IMR-90 (cell line): ENCODE data around the gene GH2. TPM values are rescaled to one million over a fixed set of nuclear protein-coding genes. Genes with fewer than 3 reads are reported as not detected.

Experiments
- ATAC-seq: fragments of 200-7000 bp; cut with Tn5 transposase; 2 replicates; pipeline ENCODE4 v1.9.1; 2020; ENCODE audit warnings: low read depth, mild to moderate bottlenecking, moderate library complexity
- BruUV-seq: library from RNA; stranded (reverse); fragments of 400-500 nt; replicated peaks from 2 replicates; lab custom pipeline; 2021; lab: Mats Ljungman, UMichigan
- CTCF ChIA-PET: fragments of 300-600 bp; formaldehyde crosslinking; extraction: SDS; loops from one replicate; lab custom pipeline; 2021; ENCODE audit warnings: antibody characterized with exemption; lab: Yijun Ruan, JAX
- POLR2A ChIA-PET: fragments of 300-600 bp; sonication (Branson Sonifier 250); formaldehyde crosslinking; loops from one replicate; lab custom pipeline; 2022; ENCODE audit warnings: antibody characterized with exemption; ENCODE audit not compliant: unreplicated experiment; lab: Charles Lee
- DNase-seq: peaks from one replicate; pipeline ENCODE4 v3.0.0; 2013
- H2AFZ ChIP-seq: replicated peaks from 2 replicates; pipeline ENCODE3; 2013; ENCODE audit warnings: low read length, mild to moderate bottlenecking; ENCODE audit not compliant: poor library complexity
- H2AK5ac ChIP-seq: 2 replicates; pipeline ENCODE4 v1.6.1; 2013; ENCODE audit warnings: low read depth, low read length, inconsistent platforms
- H2AK9ac ChIP-seq: replicated peaks from 2 replicates; pipeline ENCODE3; 2013; ENCODE audit warnings: mild to moderate bottlenecking, low read depth, low read length, moderate library complexity; ENCODE audit not compliant: poor library complexity
- H2BK120ac ChIP-seq: 2 replicates; pipeline ENCODE4 v1.6.1; 2013; ENCODE audit warnings: low read depth, low read length, inconsistent platforms
- H2BK15ac ChIP-seq: 3 replicates; pipeline ENCODE4 v1.6.1; 2013; ENCODE audit warnings: low read depth, low read length, inconsistent platforms
- H2BK20ac ChIP-seq: 2 replicates; pipeline ENCODE4 v1.6.1; 2013; ENCODE audit warnings: low read depth, mild to moderate bottlenecking, inconsistent platforms, low read length, moderate library complexity
- H2BK5ac ChIP-seq: 2 replicates; pipeline ENCODE4 v1.6.1; 2013; ENCODE audit warnings: mild to moderate bottlenecking, low read depth, low read length, inconsistent platforms; ENCODE audit not compliant: poor library complexity, severe bottlenecking
- H3K14ac ChIP-seq: replicated peaks from 2 replicates; pipeline ENCODE4 v1.6.1; 2013; ENCODE audit warnings: low read depth, low read length, inconsistent platforms
- H3K18ac ChIP-seq: 2 replicates; pipeline ENCODE4 v1.6.1; 2013; ENCODE audit warnings: low read depth, low read length, control low read depth
- H3K23ac ChIP-seq: 2 replicates; pipeline ENCODE4 v1.6.1; 2013; ENCODE audit warnings: low read depth, low read length, inconsistent platforms
- H3K27ac ChIP-seq: 2 replicates; pipeline ENCODE4 v1.5.1; 2013; ENCODE audit warnings: mild to moderate bottlenecking, control low read depth, low read length; ENCODE audit not compliant: insufficient read depth
- H3K27me3 ChIP-seq: 2 replicates; pipeline ENCODE4 v1.6.1; 2013; ENCODE audit warnings: low read length; ENCODE audit not compliant: control insufficient read depth, insufficient read depth
- H3K36me3 ChIP-seq: 2 replicates; pipeline ENCODE4 v1.6.1; 2013; ENCODE audit warnings: low read length, mixed read lengths; ENCODE audit not compliant: control insufficient read depth, insufficient read depth
- H3K4ac ChIP-seq: 2 replicates; pipeline ENCODE4 v1.6.1; 2013; ENCODE audit warnings: low read depth, low read length, inconsistent platforms
- H3K4me1 ChIP-seq: 2 replicates; pipeline ENCODE4 v1.6.1; 2013; ENCODE audit warnings: low read length, mixed read lengths; ENCODE audit not compliant: control insufficient read depth, insufficient read depth
- H3K4me2 ChIP-seq: 2 replicates; pipeline ENCODE4 v1.6.1; 2013; ENCODE audit warnings: low read depth, mild to moderate bottlenecking, control low read depth, low read length, moderate library complexity
- H3K4me3 ChIP-seq: 2 replicates; pipeline ENCODE4 v1.5.1; 2013; ENCODE audit warnings: low read depth, mild to moderate bottlenecking, control low read depth, low read length, moderate library complexity; ENCODE audit not compliant: insufficient read depth
- H3K56ac ChIP-seq: 2 replicates; pipeline ENCODE4 v1.6.1; 2013; ENCODE audit warnings: low read length, inconsistent platforms; ENCODE audit not compliant: insufficient read depth; ENCODE audit errors: extremely low read depth
- H3K79me1 ChIP-seq, 2 experiments: 2 replicates each; pipeline ENCODE4 v1.6.1; 2013; ENCODE audit warnings: low read length in 2 of 2, inconsistent platforms in 1 of 2, low read depth in 1 of 2
- H3K9ac ChIP-seq: 2 replicates; pipeline ENCODE4 v1.6.1; 2013; ENCODE audit warnings: low read depth, low read length, control low read depth
- H3K9me1 ChIP-seq: 2 replicates; pipeline ENCODE4 v1.6.1; 2013; ENCODE audit warnings: low read length, inconsistent platforms; ENCODE audit not compliant: insufficient read depth
- H3K9me3 ChIP-seq: 2 replicates; pipeline ENCODE4 v1.6.1; 2013; ENCODE audit warnings: low read length; ENCODE audit not compliant: control insufficient read depth, insufficient read depth
- H4K20me1 ChIP-seq: 2 replicates; pipeline ENCODE4 v1.6.1; 2013; ENCODE audit warnings: low read length, inconsistent platforms; ENCODE audit not compliant: insufficient read depth
- H4K5ac ChIP-seq: 2 replicates; pipeline ENCODE4 v1.6.1; 2013; ENCODE audit warnings: mild to moderate bottlenecking, low read depth, low read length, control low read depth
- H4K8ac ChIP-seq, 2 experiments: 2 replicates each; pipeline ENCODE4 v1.6.1; 2013; ENCODE audit warnings: low read depth in 2 of 2, low read length in 2 of 2, control low read depth in 1 of 2, inconsistent platforms in 1 of 2
- H4K91ac ChIP-seq: 2 replicates; pipeline ENCODE4 v1.6.1; 2013; ENCODE audit warnings: low read depth, low read length, inconsistent platforms; ENCODE audit not compliant: insufficient read depth
- BHLHE40 ChIP-seq: fragments of 150-350 bp; IDR thresholded peaks from 2 replicates; pipeline ENCODE4 v1.6.1; 2016; ENCODE audit warnings: mild to moderate bottlenecking, low read depth, low read length
- CHD1 ChIP-seq: IDR thresholded peaks from 2 replicates; pipeline ENCODE4 v1.6.1; 2012; ENCODE audit warnings: low read depth, low read length, improper control_type of control experiment
- CTCF ChIP-seq: conservative IDR thresholded peaks from 2 replicates; pipeline ENCODE4 v1.5.1; 2012; ENCODE audit warnings: mild to moderate bottlenecking, low read depth, low read length, improper control_type of control experiment
- ELK1 ChIP-seq: fragments of 150-350 bp; IDR thresholded peaks from 2 replicates; pipeline ENCODE4 v1.6.1; 2016; ENCODE audit warnings: low read depth, mild to moderate bottlenecking, low read length, moderate library complexity, borderline replicate concordance
- FOS ChIP-seq: fragments of 150-350 bp; IDR thresholded peaks from 2 replicates; pipeline ENCODE4 v1.6.1; 2016; ENCODE audit warnings: low read depth, low read length
- MAFK ChIP-seq: IDR thresholded peaks from 2 replicates; pipeline ENCODE4 v1.6.1; 2012; ENCODE audit warnings: low read depth, low read length, improper control_type of control experiment
- MAZ ChIP-seq: IDR thresholded peaks from 2 replicates; pipeline ENCODE4 v1.6.1; 2012; ENCODE audit warnings: low read depth, mild to moderate bottlenecking, low read length, improper control_type of control experiment, moderate library complexity, borderline replicate concordance
- MXI1 ChIP-seq: IDR thresholded peaks from 2 replicates; pipeline ENCODE4 v1.6.1; 2012; ENCODE audit warnings: low read depth, mild to moderate bottlenecking, low read length, moderate library complexity, borderline replicate concordance
- NFE2L2 ChIP-seq: fragments of 150-350 bp; IDR thresholded peaks from 2 replicates; pipeline ENCODE4 v1.6.1; 2016; ENCODE audit warnings: low read depth, mild to moderate bottlenecking, low read length
- POLR2A ChIP-seq: IDR thresholded peaks from 2 replicates; pipeline ENCODE4 v1.6.1; 2012; ENCODE audit warnings: mild to moderate bottlenecking, low read depth, low read length
- RAD21 ChIP-seq: IDR thresholded peaks from 2 replicates; pipeline ENCODE4 v1.6.1; 2012; ENCODE audit warnings: low read length, improper control_type of control experiment
- RCOR1 ChIP-seq: IDR thresholded peaks from 2 replicates; pipeline ENCODE4 v1.6.1; 2012; ENCODE audit warnings: mild to moderate bottlenecking, low read length, improper control_type of control experiment; ENCODE audit not compliant: insufficient replicate concordance
- USF2 ChIP-seq: fragments of 150-350 bp; IDR thresholded peaks from 2 replicates; pipeline ENCODE4 v1.6.1; 2017; ENCODE audit warnings: mild to moderate bottlenecking, antibody characterized with exemption, low read length, low read depth
- WGBS, 2 experiments: methylation state at CpG; one replicate each; pipeline versions ENCODE4 v1.1.5 to v1.1.7; 2013; ENCODE audit warnings: missing lambda C conversion rate in 2 of 2; ENCODE audit not compliant: insufficient read length in 1 of 2; ENCODE audit errors: extremely low coverage in 2 of 2; 5-methylcytosine and 5-hydroxymethylcytosine counted together
- dilution Hi-C: fragments of 300-500 bp; cut with HindIII; formaldehyde crosslinking; loops from one replicate; pipeline ENCODE4 v1.14.3; 2018; ENCODE audit warnings: low sequenced_read_pairs; ENCODE audit not compliant: unreplicated experiment
- in situ Hi-C: fragments of 300-500 bp; cut with MboI; formaldehyde crosslinking; loops from 3 replicates; pipeline ENCODE4 v1.14.3; 2019; ENCODE audit warnings: low sequenced_read_pairs, inconsistent platforms, mixed read lengths
- intact Hi-C: fragments of 100-400 bp; cut with micrococcal nuclease; formaldehyde crosslinking; loops from 2 replicates; pipeline ENCODE4 v1.10.0; 2022
- polyA plus RNA-seq, 3 experiments: library from polyadenylated mRNA; depleted of rRNA; stranded (reverse); fragments of >200 nt; gene quantifications; 2 replicates each; pipeline ENCODE4 v1.2.3, GENCODE V29; 2012; ENCODE audit warnings: low replicate concordance in 1 of 3
- total RNA-seq: library from RNA; depleted of rRNA; stranded (reverse); fragments of >200 nt; gene quantifications from 2 replicates; pipeline ENCODE4 v1.2.3, GENCODE V29; 2012

Gene GH2
- total and polyA plus RNA-seq, 2 of the 4 experiments (the other 2 are of a cell fraction) = not detected

- Histone ChIP-seq H2AFZ (peak within 1 kb of the TSS; percentile 96), H2BK20ac (0 out of 2 replicates have a peak within 1 kb of the TSS, but pooled peaks have one; percentile 17), H2AK9ac (peak within 1 kb of the TSS; percentile 91), H3K4ac (peak within 1 kb of the TSS; percentile 96), H3K9ac (peak within 1 kb of the TSS; percentile 77), H3K56ac (peak within 1 kb of the TSS; percentile 86), H3K27me3 (no peaks in the 10 kb centered on the region), H4K91ac (peak within 1 kb of the TSS; percentile 91), H4K5ac (peak within 1 kb of the TSS; percentile 89), H3K27ac (peak within 1 kb of the TSS; percentile 84), H3K36me3 (no peaks in the 10 kb centered on the region), H3K9me3 (no peaks in the 10 kb centered on the region), H3K18ac (peak within 1 kb of the TSS; percentile 27), H2BK120ac (peak within 1 kb of the TSS; percentile 68; the same call in 1 of the 2 replicates), H3K14ac (peak within 1 kb of the TSS; percentile 92), H3K9me1 (peaks cover 12% of the 10 kb centered on the region), H2BK15ac (peak within 1 kb of the TSS; percentile 84; the same call in 1 of the 3 replicates), H4K8ac (peak within 1 kb of the TSS; percentile 97 to 100), H3K23ac (peak within 1 kb of the TSS; percentile 97), H3K4me2 (peak within 1 kb of the TSS; percentile 94), H2BK5ac (peak within 1 kb of the TSS; percentile 51), H3K4me1 (peaks cover 23% of the 10 kb centered on the region), H3K79me1 (peaks cover 6 to 42% of the 10 kb centered on the region in 2 experiments; a peak in 3 of 4 replicates), H2AK5ac (peak within 1 kb of the TSS; percentile 78), H3K4me3 (peak within 1 kb of the TSS; percentile 81), H4K20me1 (peaks cover 28% of the 10 kb centered on the region)
- ATAC-seq = peak; percentile 86
- POLR2A ChIA-PET = interaction anchor here (0.6 kb wide), 1 partner anchor 21 kb away, joined by 7 read pairs; no protein-coding TSS in a partner anchor
- CTCF ChIA-PET = interaction anchor here (2.2 kb wide), 1 partner anchor 23 kb away, joined by 7 read pairs; no protein-coding TSS in a partner anchor
- peak; percentile 99 for DNase-seq
- intact Hi-C loops (no loop called here), dilution Hi-C loops (no loop called here), in situ Hi-C loops (no loop called here)
- no TSS peak for BruUV-seq
- 0% methylated on average over 54 of the region's 92 CpGs; no CpG with 5 or more reads in 1 of the 2 experiments for WGBS, 2 experiments
- TF ChIP-seq CTCF (no peak), MAFK (no peak), MAZ (peak; percentile 76; the same call in 1 of the 2 replicates), NFE2L2 (no peak), FOS (no peak), POLR2A (peak; percentile 65), CHD1 (no peak), MXI1 (peak; percentile 2; the same call in 1 of the 2 replicates), USF2 (0 out of 2 replicates have a peak, but pooled peaks have one; percentile 19), BHLHE40 (0 out of 2 replicates have a peak, but pooled peaks have one; percentile 3), RAD21 (no peak), ELK1 (no peak), RCOR1 (no peak)
These were observed 39.0 kb downstream of the GH2 start, which contains the start of gene SMARCD2 for GRCh38 chr17:63842540-63843386. SMARCD2 (minus strand) TSS chr17:63842685; CDS start chr17:63842674, 11 bp downstream.
